ENCODE measurements around the gene SLC45A1.
"Not testable (repeated sequence)": the region's sequence is repeated elsewhere in the genome, so short reads cannot be mapped to it uniquely, and the experiment has no call there.

Gene SLC45A1

GRCh38 chr1:8371372-8371991 is 53.6 kb downstream of the SLC45A1 start:
- FAIRE-seq = no peak

- FAIRE-seq = no peak
These were observed 55.2 kb downstream of the SLC45A1 start for GRCh38 chr1:8373125-8373524.

GRCh38 chr1:8373581-8374241 is 55.8 kb downstream of the SLC45A1 start:
- FAIRE-seq = no peak

- no peak for FAIRE-seq
These were observed 56.4 kb downstream of the SLC45A1 start for GRCh38 chr1:8374356-8374755.

GRCh38 chr1:8374812-8375211 is 56.9 kb downstream of the SLC45A1 start:
- no peak for FAIRE-seq

GRCh38 chr1:8376358-8376840 is 58.5 kb downstream of the SLC45A1 start:
- no peak for FAIRE-seq

GRCh38 chr1:8377271-8377981 is 59.5 kb downstream of the SLC45A1 start:
- FAIRE-seq = no peak

GRCh38 chr1:8378178-8378577 is 60.3 kb downstream of the SLC45A1 start:
- no peak for FAIRE-seq

GRCh38 chr1:8378981-8379470 is 61.1 kb downstream of the SLC45A1 start:
- no peak for FAIRE-seq

GRCh38 chr1:8379513-8380186 is 61.7 kb downstream of the SLC45A1 start:
- no peak for FAIRE-seq

GRCh38 chr1:8380310-8380709 is 62.4 kb downstream of the SLC45A1 start:
- not testable (repeated sequence) for FAIRE-seq

- no peak for FAIRE-seq
These were observed 63.7 kb downstream of the SLC45A1 start for GRCh38 chr1:8381618-8382017.

- FAIRE-seq = no peak
These were observed 64.2 kb downstream of the SLC45A1 start for GRCh38 chr1:8382051-8382505.

GRCh38 chr1:8382608-8383505 is 64.9 kb downstream of the SLC45A1 start:
- no peak for FAIRE-seq

GRCh38 chr1:8384088-8384487 is 66.2 kb downstream of the SLC45A1 start:
- FAIRE-seq = no peak

- FAIRE-seq = no peak
These were observed 66.7 kb downstream of the SLC45A1 start for GRCh38 chr1:8384577-8384976.

- no peak for FAIRE-seq
These were observed 68.3 kb downstream of the SLC45A1 start for GRCh38 chr1:8386247-8386646.

GRCh38 chr1:8388732-8389562 is 71.0 kb downstream of the SLC45A1 start:
- no peak for FAIRE-seq

GRCh38 chr1:8389958-8390535 is 72.1 kb downstream of the SLC45A1 start:
- FAIRE-seq = no peak

- FAIRE-seq = no peak
These were observed 72.8 kb downstream of the SLC45A1 start for GRCh38 chr1:8390707-8391106.

- FAIRE-seq = no peak
These were observed 74.6 kb downstream of the SLC45A1 start for GRCh38 chr1:8392522-8392921.
